IPS-18a (cell line): ENCODE results near the gene MYL12A.
A peak's percentile ranks its signal among the peaks of the same experiment; 100 is the strongest.

ENCODE experiments used
- H3K27ac ChIP-seq: one replicate; pipeline ENCODE4 v1.5.1; 2013; ENCODE audit warnings: low read length
- H3K27me3 ChIP-seq: one replicate; pipeline ENCODE4 v1.6.1; 2013; ENCODE audit warnings: mild to moderate bottlenecking, low read length; ENCODE audit not compliant: control insufficient read depth, insufficient read depth
- H3K36me3 ChIP-seq: one replicate; pipeline ENCODE4 v1.6.1; 2013; ENCODE audit warnings: low read depth, low read length; ENCODE audit not compliant: control insufficient read depth
- H3K4me1 ChIP-seq: one replicate; pipeline ENCODE4 v1.6.1; 2013; ENCODE audit warnings: low read depth, low read length; ENCODE audit not compliant: control insufficient read depth
- H3K4me3 ChIP-seq: one replicate; pipeline ENCODE4 v1.5.1; 2013; ENCODE audit warnings: low read length
- H3K9ac ChIP-seq: one replicate; pipeline ENCODE4 v1.6.1; 2013; ENCODE audit warnings: mild to moderate bottlenecking, low read length, moderate library complexity
- H3K9me3 ChIP-seq: one replicate; pipeline ENCODE4 v1.6.1; 2013; ENCODE audit warnings: low read depth, low read length; ENCODE audit not compliant: control insufficient read depth

Gene MYL12A

DNA sequence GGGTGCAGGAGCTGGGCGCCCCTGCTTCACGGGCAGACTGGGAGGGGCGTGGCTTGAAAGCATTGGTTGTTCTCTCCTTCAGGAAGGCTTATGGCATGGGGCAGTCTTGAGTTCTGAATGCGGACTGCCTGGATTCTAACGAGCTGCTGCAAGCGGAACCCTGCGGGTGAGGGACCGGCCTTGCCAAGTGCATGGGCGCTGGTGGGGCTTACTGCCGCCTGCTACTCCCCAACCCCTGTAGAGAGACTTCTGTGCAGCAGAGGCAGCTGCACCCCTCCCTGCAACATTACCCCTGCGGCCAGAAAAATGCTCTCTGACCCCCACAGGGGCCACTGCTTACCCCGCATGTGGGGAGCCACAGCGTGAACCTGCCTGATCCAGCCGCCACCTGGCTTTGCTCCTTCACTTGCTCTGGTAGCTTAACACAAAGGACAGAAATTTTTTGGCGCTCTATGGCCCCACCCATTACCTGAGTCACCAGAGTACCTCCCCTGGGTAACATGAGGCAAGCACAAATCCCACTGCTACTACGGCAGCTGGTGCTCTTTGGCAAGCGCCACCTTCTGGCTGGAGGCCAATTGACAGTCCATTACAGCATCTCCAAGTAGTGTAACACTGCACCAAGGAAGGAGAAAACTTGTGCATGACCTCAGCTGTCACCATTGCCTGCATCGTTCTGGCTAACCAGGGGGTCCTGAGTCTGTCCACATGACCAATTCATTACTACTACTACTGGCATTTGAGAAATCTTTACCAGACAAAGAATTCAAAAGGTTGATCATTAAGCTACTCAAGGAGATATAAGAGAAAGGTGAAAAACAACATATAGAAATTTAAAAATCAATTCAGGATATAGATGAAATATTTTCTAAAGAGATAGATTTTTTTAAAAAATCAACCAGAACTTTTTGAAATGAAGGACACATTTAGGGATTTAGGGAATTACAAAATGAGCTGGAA is 49.7 kb downstream of the MYL12A start:
- peak overlapping the region; percentile 93 for H3K27ac ChIP-seq
- H3K4me3 ChIP-seq, result peak overlapping the region; percentile 93
- no peaks in the 10 kb centered on the region for H3K27me3 ChIP-seq
- no peaks in the 10 kb centered on the region for H3K9me3 ChIP-seq
- peak overlapping the region; percentile 99 for H3K9ac ChIP-seq
- no peaks in the 10 kb centered on the region for H3K36me3 ChIP-seq
- H3K4me1 ChIP-seq, result no peaks in the 10 kb centered on the region

DNA sequence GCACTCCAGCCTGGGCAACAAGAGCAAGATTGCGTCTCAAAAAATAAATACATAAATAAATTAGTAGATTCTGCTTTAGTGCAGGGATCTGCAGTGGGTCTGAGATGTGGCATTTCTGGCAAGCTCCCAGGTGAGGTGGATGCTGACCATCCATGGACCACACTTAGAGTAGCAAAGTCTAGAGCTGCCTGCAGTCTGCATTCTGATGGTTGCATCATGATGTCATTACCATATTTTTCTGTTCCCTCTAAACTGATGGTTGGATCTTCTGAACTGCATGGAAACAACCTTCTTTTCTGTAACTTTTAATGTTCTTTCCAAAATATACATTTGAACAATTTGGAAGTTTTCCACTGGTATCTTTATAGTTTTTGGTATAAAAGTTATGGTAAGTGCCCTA is 57.2 kb downstream of the MYL12A start:
- Histone ChIP-seq H3K27me3 (no peaks in the 10 kb centered on the region), H3K4me3 (no peak overlapping the region), H3K27ac (no peak overlapping the region), H3K9ac (no peak overlapping the region), H3K4me1 (peaks cover 3% of the 10 kb centered on the region), H3K36me3 (no peaks in the 10 kb centered on the region), H3K9me3 (no peaks in the 10 kb centered on the region)

DNA sequence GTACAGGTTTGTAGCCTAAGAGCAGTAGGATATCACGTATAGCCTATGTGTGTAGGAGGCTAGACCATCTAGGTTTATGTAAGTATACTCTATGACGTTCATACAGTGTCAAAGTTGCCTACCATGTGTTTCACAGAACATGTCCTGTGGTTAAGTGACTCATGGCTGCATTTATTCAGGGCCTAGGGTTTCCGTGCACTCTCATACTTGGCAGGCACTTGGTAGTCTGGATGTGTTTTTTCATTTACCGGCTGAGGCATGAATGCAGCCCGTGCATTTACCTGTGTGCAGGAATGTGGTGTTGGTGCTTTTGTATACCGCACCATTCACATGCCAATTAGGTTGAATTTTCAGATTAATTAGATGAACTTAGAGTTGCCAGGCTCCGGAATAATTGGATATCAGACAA is 57.8 kb downstream of the MYL12A start:
- no peak overlapping the region for H3K4me3 ChIP-seq
- H3K9me3 ChIP-seq, result no peaks in the 10 kb centered on the region
- H3K27ac ChIP-seq, result no peak overlapping the region
- H3K27me3 ChIP-seq, result no peaks in the 10 kb centered on the region
- peaks cover 3% of the 10 kb centered on the region for H3K4me1 ChIP-seq
- no peaks in the 10 kb centered on the region for H3K36me3 ChIP-seq
- no peak overlapping the region for H3K9ac ChIP-seq
